Dedifferentiated amniotic fluid mesenchymal stem cell (primary cell): ENCODE measurements around the gene DNAJB6.

Experiments used
- DNase-seq: peaks from one replicate; pipeline ENCODE4 v3.0.0-alpha.2; 2016; ENCODE audit errors: extremely low spot score

The DNAJB6 gene

DNA sequence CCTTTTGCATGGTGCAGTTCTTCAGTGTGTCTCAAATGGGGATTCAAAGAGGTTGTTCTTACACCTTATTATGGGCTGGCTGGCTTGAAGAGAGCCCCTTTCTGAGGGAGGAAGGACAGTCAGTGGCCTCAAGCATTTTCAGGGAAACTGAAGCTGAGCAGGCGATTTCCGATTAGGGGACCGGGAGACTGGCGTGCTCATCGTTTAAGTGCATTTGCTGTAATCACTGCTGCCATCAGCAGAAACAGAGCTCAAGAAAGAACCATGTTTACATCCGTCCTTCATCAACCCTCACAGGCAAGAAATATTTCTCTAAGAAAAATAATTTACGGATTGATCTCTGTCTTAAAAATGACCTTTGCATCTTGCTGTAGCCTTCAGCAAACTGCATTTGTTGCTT, 32.2 kb downstream of the DNAJB6 start:
- DNase-seq: no peak

- no peak for DNase-seq
Observed at GRCh38 chr7:157370742-157371141, 33.9 kb downstream of the DNAJB6 start.

- no peak for DNase-seq
Observed at GRCh38 chr7:157371296-157371695, 34.5 kb downstream of the DNAJB6 start.

DNA sequence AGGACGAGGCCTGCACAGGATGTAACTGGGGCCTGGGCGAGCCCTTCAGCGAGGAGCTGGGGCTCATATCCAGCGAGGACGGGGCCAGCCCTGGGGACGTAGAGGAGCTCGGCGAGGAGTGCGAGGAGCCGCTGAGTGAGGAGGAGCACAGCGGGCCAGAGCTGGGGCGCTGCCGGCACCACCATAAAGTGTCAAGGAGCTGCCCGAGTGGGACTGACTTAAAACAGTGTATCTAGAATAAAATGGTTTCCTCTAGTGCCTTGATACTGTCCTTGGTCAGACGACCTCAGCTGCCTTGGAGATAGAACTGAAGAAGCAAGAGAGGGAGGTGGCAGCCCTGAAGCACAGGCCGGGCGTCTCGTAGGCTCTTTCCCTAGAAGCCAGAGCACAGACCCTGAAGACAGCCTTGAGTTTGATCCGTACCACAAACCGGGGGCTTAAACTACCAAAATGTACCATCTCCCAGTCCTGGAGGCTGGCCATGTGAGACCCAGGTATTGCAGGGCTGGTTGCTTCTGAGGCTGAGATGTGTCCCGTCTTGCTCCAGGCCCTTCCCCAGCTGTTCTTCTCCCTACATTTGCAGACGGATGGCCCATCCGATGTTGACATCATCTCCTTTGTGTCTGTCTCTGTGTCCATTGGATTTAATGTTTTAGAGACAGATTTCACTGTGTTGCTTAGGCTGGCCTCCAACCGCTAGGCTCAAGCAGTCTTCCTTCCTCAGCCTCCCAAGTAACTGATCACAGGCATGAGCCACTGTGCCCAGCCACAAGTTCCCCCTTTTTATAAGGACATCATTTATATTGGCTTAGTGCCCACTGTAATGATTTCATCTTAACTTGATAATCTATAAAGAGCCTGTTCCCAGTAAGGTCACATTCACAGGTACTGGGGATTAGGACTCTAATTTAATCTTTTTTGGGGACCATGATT, 35.8 kb downstream of the DNAJB6 start:
- DNase-seq: no peak

DNA sequence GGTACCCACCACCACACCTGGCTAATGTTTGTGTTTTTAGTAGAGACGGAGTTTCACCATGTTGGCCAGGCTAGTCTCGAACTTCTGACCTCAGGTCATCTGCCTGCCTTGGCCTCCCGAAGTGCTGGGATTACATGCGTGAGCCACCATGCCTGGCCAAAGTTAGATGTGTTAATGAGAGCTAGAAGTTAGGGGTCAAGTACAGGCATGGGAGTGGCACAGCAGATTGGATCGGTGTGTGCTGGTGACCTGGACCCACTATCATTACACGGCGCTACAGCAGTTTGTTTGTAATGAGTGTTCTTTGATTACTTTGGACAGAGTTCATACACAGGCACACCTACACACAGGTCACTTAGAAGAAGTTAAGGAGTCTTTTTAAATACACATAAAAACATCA, 36.7 kb downstream of the DNAJB6 start:
- no peak for DNase-seq

DNA sequence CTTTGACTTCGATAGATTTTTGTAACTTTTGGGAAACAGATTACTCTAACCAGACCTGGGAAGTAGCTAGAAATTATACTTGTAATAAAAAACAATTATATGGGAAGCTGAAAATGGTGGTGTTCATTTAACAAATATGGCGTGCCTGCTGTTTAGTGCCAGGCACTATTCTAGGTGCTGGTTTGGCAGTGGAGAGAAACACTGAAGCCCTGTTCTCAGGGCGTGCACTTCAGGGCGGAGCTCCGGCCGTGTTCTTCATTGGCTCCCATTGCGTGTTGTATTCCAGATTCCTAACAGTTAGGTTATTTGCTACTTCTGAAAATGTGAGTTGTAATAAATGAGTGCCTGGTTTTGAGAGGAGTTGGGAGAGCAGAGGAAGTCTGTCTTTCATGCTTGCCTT, 38.6 kb downstream of the DNAJB6 start:
- no peak for DNase-seq

DNA sequence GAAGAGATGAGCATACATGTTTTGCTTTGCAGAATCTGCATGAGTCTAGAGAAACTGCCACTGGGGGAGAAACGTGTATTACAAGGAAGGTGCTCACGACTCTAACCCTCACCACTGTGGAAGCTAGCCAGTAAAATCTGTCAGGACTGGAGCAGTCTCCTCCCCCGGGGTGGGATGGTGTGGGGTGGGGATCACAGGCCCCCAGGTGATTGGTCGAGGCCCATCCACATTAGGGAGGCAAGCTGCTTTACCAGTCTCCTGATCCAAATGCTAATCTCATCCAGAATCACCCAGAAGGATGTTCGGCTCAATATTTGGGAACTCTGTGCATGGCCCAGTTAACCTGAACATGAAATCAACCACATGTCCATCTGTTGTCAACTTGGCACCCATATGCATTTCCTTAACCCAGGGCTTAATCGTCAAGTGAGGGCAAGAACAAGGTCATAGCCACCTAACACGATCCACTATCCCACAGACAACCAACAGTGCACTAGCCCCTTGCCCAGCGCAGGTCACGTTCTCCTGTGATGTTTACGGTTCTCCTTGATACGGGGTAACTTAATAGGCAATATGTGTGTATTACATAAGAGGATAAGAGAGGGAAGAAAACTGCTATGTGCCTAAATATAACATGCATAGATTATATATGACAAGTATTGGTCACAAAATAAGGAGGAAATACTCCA, 40.8 kb downstream of the DNAJB6 start:
- DNase-seq: no peak

DNA sequence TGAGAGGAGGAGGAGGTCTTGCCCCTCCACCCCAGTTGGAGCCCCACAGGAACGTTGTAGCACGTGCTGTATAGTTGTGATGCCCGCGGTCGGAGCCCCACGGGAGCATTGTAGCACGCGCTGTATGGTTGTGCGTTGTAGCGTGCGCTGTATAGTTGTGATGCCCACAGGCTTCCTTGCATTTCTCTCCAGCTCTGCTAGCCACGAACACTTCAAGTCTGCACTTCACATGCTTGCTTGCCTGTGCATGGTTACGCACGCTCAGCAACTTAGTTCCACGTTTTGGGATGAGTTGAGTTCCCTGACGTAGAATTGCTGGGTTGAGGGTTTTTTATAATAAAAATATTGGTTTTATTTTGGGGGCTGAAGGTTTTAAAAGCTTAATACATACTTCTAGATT, 41.6 kb downstream of the DNAJB6 start:
- no peak for DNase-seq

- no peak for DNase-seq
Observed at GRCh38 chr7:157379493-157379892, 42.7 kb downstream of the DNAJB6 start.

DNA sequence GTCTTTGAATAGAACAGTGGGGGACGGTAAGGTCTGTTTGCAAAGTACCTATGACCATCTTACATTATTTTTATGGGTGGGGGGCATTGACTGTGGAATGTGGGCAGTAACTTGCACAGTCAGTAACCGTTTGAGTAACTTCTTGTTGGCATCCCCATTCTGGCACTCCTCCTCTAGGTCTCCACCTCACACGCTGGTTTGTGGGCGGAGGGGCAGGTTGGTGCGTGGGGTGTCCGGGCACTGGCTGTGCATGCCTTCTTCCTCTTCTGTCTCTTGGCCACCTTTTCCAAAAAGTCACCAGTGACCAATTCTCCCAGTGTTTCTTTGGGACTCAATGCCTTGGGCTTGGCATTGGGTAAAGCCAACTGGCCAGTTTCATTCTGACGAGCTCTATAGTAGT, 43.6 kb downstream of the DNAJB6 start:
- no peak for DNase-seq

GRCh38 chr7:157383868-157384267, 47.1 kb downstream of the DNAJB6 start:
- no peak for DNase-seq

- DNase-seq: no peak
Observed at GRCh38 chr7:157384301-157384700, 47.5 kb downstream of the DNAJB6 start.

GRCh38 chr7:157386979-157387800, 50.4 kb downstream of the DNAJB6 start:
- DNase-seq: peak; percentile 33

DNA sequence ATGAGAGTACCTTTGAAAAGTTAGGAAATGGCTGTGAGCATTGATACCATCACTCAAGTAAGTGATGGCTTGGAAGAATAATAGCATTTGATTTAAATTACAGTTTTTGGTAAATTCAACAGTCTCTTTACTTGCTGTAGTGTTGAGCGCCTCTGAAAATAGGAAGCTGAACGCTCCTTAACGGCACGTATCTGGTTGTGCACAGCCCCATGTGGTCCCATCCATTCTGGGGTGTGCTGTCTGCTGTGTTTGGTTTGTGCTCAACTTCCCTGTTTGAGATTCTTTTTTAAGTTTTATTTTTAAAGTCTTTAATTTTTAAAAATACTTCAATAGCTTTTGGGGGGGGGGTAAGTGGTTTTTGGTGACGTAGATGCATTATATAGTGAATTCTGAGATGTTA, 51.5 kb downstream of the DNAJB6 start:
- no peak for DNase-seq

- DNase-seq: no peak
Observed at GRCh38 chr7:157389951-157390730, 53.3 kb downstream of the DNAJB6 start.

DNA sequence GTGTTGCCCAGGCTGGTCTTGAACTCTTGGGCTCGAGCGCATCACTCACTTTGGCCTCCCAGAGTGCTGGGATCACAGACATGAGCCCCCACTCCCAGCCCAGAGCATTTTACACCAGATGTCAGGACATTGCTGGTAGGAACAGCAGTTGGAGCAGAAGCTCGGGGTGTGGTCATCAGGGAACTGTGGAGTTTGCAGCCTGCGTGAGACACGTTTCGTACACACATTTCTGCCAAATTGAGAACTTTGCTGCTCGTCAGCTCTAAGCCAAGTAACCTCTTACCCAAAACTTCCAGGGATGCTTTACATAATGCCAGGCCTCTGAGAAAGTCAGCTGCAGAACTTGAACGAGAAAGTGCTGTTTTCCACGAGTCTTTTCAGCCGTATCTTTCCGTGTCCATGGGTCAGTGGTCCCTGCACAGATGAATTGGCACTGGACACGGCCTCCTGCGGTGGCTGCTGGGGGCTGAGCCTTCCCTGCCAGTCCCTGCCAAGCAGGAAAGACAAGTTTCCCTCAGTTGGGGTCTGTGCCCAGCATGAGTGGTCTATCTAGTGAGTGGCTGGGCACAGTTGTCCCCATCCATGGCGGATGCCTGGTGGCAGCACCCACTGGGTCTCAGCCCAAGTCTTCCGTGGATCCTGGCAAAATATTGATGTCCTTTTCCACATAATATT, 54.4 kb downstream of the DNAJB6 start:
- DNase-seq: no peak

- DNase-seq: no peak
Observed at GRCh38 chr7:157392256-157393037, 55.6 kb downstream of the DNAJB6 start.

DNA sequence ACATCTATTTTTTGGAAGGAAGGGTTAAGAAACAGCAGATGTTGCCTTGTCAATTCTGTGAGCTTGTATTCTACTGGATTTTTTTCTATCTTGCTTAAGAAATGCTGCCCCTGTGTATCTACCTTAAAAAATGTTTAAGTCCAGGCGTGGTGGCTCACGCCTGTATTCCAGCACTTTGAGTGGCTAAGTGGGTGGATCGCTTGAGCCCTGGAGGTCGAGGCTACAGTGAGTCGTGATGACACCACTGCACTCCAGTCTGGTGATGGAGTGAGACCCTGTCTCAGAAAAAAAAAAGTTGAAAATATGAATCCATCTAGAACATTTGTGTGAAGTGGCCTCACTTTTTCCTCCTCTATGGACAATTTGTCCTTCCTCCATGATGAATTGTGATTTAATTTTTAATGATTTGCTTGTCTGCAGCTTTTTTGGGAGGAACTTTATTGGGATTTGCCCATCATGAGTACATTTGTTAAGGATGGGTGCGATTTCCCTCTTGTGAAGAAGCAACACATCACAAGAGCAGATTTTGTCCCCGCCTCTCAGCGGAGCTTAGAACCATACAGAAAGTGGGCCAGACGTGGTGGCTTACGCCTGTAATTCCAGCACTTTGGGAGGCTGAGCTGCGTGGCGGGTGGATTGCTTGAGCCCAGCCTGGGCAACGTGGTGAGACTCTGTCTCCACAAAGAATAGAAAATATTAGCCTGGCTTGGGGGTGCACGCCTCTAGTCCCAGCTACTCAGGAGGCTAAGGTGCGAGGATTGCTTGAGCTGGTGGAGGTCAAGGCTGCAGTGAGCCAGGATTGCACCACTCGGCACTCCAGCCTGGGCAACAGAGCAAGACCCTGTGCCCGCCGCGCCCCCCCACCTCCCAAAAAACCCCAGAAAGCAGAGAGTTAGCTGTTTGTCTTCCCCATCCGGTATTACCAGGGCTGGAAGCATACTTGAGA, 57.7 kb downstream of the DNAJB6 start:
- no peak for DNase-seq

DNA sequence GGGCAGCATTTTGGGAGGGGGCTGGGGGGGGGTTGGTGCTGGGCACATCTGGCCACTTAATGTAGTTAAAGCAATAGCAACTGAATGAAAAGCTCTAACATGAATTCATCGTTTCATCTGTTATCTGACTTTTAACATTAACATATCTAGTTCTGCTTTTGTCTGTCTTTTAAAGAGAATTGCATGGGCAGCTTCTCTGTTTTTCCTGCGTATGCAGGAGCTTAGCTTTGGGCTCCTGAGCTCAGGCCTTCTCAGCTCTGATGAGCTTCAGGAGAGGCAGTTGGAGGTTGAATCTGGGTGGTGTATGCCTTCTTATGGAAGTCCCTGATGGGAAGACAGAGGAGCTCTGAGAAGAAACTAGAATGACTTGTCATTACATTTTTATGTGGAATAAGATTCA, 58.4 kb downstream of the DNAJB6 start:
- no peak for DNase-seq
